ENCODE measurements around the gene KRTAP2-1.

KRTAP2-1 gene

DNA sequence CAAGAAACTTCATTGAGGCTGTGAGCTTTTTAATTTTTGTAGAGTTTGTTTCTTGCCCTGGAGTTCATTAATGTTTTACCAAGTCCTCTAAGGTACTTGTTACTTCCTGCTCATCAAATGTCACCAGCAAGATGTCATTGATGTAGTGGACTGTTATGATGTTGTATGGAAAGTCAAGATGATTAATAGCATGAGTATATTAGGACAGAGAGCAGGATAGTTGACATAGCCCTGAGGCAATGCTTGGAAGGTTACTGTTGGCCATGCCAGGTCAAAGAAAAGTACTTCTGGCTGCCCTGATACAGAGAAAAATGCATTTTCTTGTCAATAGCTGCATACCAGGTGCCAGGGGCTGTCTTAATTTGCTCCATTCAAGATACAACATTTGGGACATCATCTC lies 26.8 kb downstream of the KRTAP2-1 start:
- Histone ChIP-seq H3K9me2 (replicated peaks; ENCODE audit: insufficient read depth, low read length) (no peaks in the 10 kb centered on the region), H3K4me1 (ENCODE audit: low read length) (no peaks in the 10 kb centered on the region), H3K9me3 (replicated peaks; ENCODE audit: insufficient read depth, low read length) (no peaks in the 10 kb centered on the region), H3K79me2 (ENCODE audit: low read length) (no peaks in the 10 kb centered on the region), H3K4me3 (ENCODE audit: low read length) (no peak overlapping the region), H3K27ac (ENCODE audit: low read length) (no peak overlapping the region), H3F3A (ENCODE audit: insufficient read depth, low read length) (no peaks in the 10 kb centered on the region), H4K20me1 (ENCODE audit: insufficient read depth, low read length) (no peaks in the 10 kb centered on the region), H3K36me3 (replicated peaks; ENCODE audit: insufficient read depth, low read length) (no peaks in the 10 kb centered on the region), H3K27me3 (replicated peaks; ENCODE audit: insufficient read depth, low read length) (no peaks in the 10 kb centered on the region), H3K9ac (ENCODE audit: low read length) (no peak overlapping the region), H3K4me2 (ENCODE audit: low read depth, low read length) (no peak overlapping the region), H2AFZ (ENCODE audit: low read length) (no peak overlapping the region)
- TF ChIP-seq EZH2 (optimal IDR thresholded peaks at IDR 0.05; ENCODE audit: low read depth, low read length) (no peak), EZH2phosphoT487 (IDR thresholded peaks at IDR 0.05; ENCODE audit: low read length) (no peak)
- TF ChIP-seq, protein P1, sequence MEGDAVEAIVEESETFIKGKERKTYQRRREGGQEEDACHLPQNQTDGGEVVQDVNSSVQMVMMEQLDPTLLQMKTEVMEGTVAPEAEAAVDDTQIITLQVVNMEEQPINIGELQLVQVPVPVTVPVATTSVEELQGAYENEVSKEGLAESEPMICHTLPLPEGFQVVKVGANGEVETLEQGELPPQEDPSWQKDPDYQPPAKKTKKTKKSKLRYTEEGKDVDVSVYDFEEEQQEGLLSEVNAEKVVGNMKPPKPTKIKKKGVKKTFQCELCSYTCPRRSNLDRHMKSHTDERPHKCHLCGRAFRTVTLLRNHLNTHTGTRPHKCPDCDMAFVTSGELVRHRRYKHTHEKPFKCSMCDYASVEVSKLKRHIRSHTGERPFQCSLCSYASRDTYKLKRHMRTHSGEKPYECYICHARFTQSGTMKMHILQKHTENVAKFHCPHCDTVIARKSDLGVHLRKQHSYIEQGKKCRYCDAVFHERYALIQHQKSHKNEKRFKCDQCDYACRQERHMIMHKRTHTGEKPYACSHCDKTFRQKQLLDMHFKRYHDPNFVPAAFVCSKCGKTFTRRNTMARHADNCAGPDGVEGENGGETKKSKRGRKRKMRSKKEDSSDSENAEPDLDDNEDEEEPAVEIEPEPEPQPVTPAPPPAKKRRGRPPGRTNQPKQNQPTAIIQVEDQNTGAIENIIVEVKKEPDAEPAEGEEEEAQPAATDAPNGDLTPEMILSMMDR (IDR thresholded peaks at IDR 0.05; ENCODE audit: low read length): no peak
- no peak for DNase-seq

DNA sequence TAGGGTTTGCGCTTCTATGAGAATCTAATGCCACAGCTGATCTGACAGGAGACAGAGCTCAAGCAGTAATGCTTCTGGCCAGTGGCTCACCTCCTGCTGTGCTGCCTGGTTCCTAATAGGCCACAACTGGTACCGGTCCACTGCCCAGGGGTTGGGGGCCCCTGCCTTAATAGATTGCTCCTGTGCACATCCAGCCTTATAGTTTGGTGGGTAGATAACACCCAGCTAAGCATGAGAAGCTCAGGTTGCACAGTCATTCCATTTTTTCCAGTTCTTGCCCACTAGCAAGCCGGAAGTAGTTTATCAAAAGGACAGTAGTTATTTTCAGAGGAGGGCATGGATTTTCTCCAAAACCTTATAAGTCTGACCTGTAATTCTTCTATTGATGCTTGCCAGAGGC lies 27.7 kb downstream of the KRTAP2-1 start:
- no peak overlapping the region for H3K4me3 ChIP-seq (ENCODE audit: low read length)
- DNase-seq: no peak
- no peaks in the 10 kb centered on the region for H3K4me1 ChIP-seq (ENCODE audit: low read length)
- H3K4me2 ChIP-seq (ENCODE audit: low read depth, low read length): no peak overlapping the region
- no peak overlapping the region for H3K27ac ChIP-seq (ENCODE audit: low read length)
- no peaks in the 10 kb centered on the region for H3F3A ChIP-seq (ENCODE audit: insufficient read depth, low read length)
- H3K9ac ChIP-seq (ENCODE audit: low read length): no peak overlapping the region
- TF ChIP-seq EZH2 (optimal IDR thresholded peaks at IDR 0.05; ENCODE audit: low read depth, low read length) (no peak), EZH2phosphoT487 (IDR thresholded peaks at IDR 0.05; ENCODE audit: low read length) (no peak)
- TF ChIP-seq, protein P1 (IDR thresholded peaks at IDR 0.05; ENCODE audit: low read length): no peak
- no peak overlapping the region for H2AFZ ChIP-seq (ENCODE audit: low read length)
- no peaks in the 10 kb centered on the region for H3K79me2 ChIP-seq (ENCODE audit: low read length)
- H4K20me1 ChIP-seq (ENCODE audit: insufficient read depth, low read length): no peaks in the 10 kb centered on the region
- no peaks in the 10 kb centered on the region for H3K36me3 ChIP-seq (replicated peaks; ENCODE audit: insufficient read depth, low read length)
- no peaks in the 10 kb centered on the region for H3K27me3 ChIP-seq (replicated peaks; ENCODE audit: insufficient read depth, low read length)
- no peaks in the 10 kb centered on the region for H3K9me3 ChIP-seq (replicated peaks; ENCODE audit: insufficient read depth, low read length)
- H3K9me2 ChIP-seq (replicated peaks; ENCODE audit: insufficient read depth, low read length): no peaks in the 10 kb centered on the region

DNA sequence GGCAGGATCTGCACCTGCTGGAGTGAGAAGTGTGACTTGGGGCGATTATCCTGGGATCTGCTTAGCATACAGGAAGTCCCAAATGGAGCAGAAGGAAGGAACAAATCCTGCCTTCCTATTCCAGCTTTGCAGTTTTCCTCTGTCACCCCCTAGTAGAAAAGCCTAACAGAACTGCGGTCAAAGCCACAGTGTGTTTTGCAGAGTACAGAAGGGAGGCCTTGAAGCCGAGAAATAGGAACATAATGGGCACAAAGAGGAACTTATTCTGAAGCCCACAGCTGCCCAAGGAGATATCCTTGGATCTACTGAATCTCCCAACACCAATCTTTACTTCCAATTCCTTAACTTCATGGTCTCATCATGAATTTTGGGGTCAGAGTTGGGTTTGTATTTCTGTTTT lies 28.6 kb downstream of the KRTAP2-1 start:
- Histone ChIP-seq H3K4me1 (ENCODE audit: low read length) (no peaks in the 10 kb centered on the region), H3K9me2 (replicated peaks; ENCODE audit: insufficient read depth, low read length) (no peaks in the 10 kb centered on the region), H3K27me3 (replicated peaks; ENCODE audit: insufficient read depth, low read length) (no peaks in the 10 kb centered on the region), H3K9me3 (replicated peaks; ENCODE audit: insufficient read depth, low read length) (no peaks in the 10 kb centered on the region), H3K79me2 (ENCODE audit: low read length) (no peaks in the 10 kb centered on the region), H3K4me3 (ENCODE audit: low read length) (no peak overlapping the region), H3F3A (ENCODE audit: insufficient read depth, low read length) (no peaks in the 10 kb centered on the region), H3K36me3 (replicated peaks; ENCODE audit: insufficient read depth, low read length) (no peaks in the 10 kb centered on the region), H3K9ac (ENCODE audit: low read length) (no peak overlapping the region), H4K20me1 (ENCODE audit: insufficient read depth, low read length) (no peaks in the 10 kb centered on the region), H3K4me2 (ENCODE audit: low read depth, low read length) (no peak overlapping the region), H2AFZ (ENCODE audit: low read length) (no peak overlapping the region), H3K27ac (ENCODE audit: low read length) (no peak overlapping the region)
- TF ChIP-seq EZH2phosphoT487 (IDR thresholded peaks at IDR 0.05; ENCODE audit: low read length) (no peak), EZH2 (optimal IDR thresholded peaks at IDR 0.05; ENCODE audit: low read depth, low read length) (no peak)
- TF ChIP-seq, protein P1 (IDR thresholded peaks at IDR 0.05; ENCODE audit: low read length): no peak
- no peak for DNase-seq
